Measurements from ENCODE around the gene TSPO.

DNA sequence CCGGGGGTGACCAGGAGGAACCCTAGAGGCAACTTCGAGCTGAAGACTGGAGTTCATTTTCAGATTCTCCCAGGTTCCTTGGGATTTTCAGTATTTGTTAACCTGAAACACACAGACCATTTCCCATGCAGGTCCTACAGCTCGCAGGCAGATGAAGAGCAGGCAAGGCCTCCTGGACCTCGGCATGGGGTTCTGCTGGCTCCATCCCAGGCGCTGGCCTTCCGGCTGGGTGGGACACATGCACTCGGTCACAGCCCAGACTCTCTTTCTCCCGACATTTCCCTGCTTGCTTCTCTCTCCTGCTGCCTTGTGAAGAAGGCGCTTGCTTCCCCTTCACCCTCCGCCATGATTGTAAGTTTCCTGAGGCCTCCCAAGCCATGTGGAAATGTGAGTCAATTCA, 51.0 kb downstream of the TSPO start:
- no peak for TF ChIP-seq EZH2 (IDR thresholded peaks at IDR 0.05)
- TF ChIP-seq, protein P1, sequence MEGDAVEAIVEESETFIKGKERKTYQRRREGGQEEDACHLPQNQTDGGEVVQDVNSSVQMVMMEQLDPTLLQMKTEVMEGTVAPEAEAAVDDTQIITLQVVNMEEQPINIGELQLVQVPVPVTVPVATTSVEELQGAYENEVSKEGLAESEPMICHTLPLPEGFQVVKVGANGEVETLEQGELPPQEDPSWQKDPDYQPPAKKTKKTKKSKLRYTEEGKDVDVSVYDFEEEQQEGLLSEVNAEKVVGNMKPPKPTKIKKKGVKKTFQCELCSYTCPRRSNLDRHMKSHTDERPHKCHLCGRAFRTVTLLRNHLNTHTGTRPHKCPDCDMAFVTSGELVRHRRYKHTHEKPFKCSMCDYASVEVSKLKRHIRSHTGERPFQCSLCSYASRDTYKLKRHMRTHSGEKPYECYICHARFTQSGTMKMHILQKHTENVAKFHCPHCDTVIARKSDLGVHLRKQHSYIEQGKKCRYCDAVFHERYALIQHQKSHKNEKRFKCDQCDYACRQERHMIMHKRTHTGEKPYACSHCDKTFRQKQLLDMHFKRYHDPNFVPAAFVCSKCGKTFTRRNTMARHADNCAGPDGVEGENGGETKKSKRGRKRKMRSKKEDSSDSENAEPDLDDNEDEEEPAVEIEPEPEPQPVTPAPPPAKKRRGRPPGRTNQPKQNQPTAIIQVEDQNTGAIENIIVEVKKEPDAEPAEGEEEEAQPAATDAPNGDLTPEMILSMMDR (IDR thresholded peaks at IDR 0.05), result no peak
